GM19035 (cell line): ENCODE data around the gene UBE4A.

Experiments
- ATAC-seq: cut with Tn5 transposase; IDR thresholded peaks from one replicate; pipeline ENCODE4 v1.9.1; 2021; ENCODE audit not compliant: unreplicated experiment

Gene UBE4A

DNA sequence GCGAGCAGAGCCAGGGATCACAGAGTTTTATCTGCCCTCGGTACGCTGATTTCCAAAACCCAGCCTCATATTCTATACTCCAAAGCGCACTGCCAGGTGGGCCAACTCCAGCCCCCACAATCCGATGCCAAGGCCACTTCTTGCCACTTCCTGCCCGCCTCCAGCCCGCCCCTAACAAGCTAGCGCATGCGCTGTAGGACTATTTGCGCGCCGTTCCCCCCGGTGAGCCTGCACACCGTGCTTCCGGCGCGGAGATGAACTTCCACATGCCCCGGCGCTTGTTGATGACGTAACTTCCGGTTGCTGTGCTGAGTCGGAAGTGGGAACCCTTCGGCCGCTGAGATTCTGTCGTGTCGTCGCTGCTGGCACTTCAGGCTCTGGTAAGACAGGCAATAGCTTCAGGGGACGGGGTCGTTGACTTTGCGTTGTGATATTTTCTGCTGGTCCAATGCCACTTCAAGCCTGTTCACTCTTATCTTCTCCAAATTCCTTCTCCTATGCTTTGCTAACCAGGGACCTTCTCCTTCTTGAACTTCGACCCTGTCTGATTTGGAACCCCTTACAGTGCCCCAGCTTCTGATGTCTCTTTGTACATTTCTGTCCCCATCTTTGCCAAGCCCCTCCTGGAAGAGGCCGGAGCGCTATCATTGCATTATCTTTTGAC is at the start of gene UBE4A:
Gene UBE4A, plus strand, starts transcription at position 306 of the 664 bp plus-strand sequence. CDS start 5,481 bp downstream, outside the sequence.
- ATAC-seq, result peak; percentile 90

DNA sequence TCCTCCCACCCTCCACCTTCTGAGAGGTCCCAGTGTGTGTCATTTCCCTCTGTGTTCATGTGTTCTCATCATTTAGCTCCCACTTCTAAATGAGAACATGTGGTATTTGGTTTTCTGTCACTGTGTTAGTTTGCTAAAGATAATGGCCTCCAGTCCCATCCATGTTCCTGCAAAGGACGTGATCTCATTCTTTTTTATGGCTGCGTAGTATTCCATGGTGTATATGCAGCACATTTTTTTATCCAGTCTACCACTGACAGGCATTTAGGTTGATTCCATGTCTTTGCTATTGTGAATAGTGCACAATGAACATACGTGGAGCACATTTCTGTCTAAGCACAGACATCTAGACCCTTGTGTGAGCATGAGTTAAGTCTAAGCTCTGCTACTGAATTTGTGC is 49.1 kb upstream of the UBE4A start:
- no peak for ATAC-seq

GRCh38 chr11:118310781-118311485 is 48.5 kb upstream of the UBE4A start:
- no peak for ATAC-seq

GRCh38 chr11:118311518-118311917 is 47.9 kb upstream of the UBE4A start:
- ATAC-seq, result no peak

- ATAC-seq, result no peak
These were observed 47.1 kb upstream of the UBE4A start for GRCh38 chr11:118312328-118312727.

DNA sequence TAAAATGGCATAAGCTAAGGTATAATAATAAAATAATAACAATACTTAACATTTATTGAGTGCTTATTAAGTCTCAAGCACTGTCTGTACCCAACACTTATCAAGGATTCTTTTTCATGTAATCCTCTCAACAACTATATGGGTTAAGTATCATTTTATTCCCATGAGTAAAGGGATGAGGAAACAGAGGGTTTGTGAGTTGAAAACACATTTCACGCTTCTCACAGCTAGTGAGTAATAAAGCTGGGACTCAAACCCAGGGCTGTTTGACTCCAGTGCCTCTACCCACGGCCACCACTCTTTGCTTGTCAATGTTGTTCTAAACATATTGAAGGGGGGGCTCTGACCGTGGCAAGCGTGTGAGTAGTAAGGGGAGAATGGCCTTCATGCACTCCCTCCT is 46.2 kb upstream of the UBE4A start:
- no peak for ATAC-seq

- no peak for ATAC-seq
These were observed 44.4 kb upstream of the UBE4A start for GRCh38 chr11:118314988-118315411.

- no peak for ATAC-seq
These were observed 41.3 kb upstream of the UBE4A start for GRCh38 chr11:118318124-118318523.

DNA sequence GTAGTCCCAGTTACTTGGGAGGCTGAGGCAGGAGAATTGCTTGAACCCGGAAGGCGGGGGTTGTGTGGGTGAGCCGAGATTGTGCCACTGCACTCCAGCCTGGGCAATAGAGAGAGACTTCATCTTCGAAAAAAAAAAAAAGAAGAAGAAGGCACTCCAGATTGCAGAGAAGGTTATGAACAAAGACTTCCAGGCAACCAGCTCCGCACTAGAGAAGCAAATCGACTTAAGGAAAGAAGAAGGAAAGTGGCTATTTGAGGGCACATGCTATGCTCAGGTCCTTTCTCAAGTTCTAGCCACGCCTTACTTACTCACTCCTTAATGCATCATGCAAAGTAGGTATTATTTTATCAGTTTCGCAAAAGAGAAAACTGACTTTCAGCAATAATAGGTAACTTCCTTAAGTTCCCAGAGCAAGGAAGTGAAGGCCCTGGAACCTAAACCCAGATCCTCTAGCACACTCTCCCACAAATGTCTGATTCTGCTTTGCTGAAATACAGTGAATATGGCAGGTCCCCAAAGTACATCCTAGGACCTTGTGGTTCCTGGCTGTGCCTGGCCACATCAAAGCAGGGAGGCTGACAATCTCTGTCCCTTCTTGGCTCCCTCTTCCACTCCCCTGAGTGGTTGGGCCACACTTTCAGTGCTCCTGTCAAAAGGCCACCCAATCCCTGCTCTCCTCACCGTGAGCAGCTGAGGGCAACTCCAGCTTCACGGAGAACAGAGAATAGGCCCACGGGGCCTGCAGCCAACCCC is 40.6 kb upstream of the UBE4A start:
- ATAC-seq, result no peak

GRCh38 chr11:118319337-118319707 is 40.1 kb upstream of the UBE4A start:
- no peak for ATAC-seq

DNA sequence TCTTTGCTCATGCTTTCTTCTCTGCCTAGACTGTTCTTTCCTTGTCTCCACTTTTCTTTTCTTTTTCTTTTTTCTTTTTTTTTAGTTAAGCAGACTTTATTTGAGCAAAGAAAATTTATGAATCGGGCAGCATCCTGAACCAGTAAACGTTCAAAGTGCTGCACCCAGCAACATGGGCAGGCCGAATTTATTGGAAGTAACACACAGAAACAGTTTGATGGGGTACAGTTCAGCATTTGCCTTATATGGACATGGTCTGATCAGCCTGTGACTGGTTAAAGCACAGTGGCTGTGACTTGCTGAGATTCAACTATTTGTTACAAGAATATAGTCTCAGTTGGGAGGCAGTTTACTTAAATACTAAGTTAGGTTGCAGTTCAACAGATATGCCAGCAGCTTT is 38.9 kb upstream of the UBE4A start:
- no peak for ATAC-seq

GRCh38 chr11:118321386-118322082 is 37.9 kb upstream of the UBE4A start:
- no peak for ATAC-seq

DNA sequence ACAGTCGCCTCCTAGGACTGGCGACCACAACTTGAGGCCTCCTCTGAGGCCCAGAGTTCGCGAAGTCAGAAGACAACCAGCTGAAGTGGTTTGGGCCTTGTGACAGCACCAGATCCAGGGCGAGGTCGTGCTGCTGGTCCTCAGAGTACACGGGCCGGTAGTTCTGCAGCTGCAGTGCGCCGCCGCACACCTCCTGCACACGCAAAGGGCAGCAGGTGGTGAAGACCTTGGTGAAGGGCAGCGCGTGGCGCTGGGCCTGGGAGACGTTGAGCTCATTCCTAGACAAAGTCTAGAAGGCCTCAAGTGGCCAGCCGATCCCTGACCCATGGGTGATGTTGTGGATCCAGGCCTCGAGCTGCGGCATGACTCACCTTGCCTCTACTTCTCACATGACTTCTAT is 36.7 kb upstream of the UBE4A start:
- ATAC-seq, result no peak

DNA sequence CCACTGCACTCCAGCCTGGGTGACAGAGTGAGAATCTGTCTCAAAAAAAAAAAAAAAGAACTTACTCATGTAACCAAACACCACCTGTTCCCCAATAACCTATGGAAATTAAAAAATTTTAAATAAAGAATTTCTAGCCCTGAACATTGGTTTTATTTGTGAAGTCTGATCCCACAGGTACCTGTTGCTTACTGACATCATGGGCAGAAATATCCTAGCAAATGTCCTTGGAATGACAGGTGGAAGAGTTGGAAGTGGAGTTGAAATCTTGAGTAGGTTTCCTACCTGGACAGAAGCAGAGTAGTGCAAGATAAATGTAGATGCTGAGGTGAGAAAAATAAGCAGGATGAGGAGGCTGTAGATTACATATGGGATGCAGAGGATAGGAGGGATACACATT is 34.1 kb upstream of the UBE4A start:
- no peak for ATAC-seq

DNA sequence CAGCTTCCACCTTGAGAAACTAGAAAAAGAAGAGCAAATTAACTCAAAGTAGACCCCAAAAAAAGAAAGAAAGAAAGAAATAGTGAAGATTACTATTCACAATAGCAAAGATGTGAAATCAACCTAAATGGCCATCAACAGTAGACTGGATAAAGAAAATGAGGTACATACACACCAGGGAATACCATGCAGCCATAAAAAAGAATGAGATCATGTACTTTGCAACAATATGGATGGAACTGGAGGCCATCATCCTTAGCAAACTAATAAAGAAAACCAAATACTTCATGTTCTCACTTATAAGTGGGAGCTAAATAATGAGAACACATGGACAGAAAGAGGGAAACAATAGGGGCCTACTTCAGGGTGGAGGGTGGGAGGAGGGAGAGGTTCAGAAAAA is 30.7 kb upstream of the UBE4A start:
- no peak for ATAC-seq

- no peak for ATAC-seq
These were observed 24.7 kb upstream of the UBE4A start for GRCh38 chr11:118334745-118335144.

GRCh38 chr11:118338637-118339061 is 20.8 kb upstream of the UBE4A start:
- peak; percentile 47 for ATAC-seq

- no peak for ATAC-seq
These were observed 20.0 kb upstream of the UBE4A start for GRCh38 chr11:118339281-118339961.

DNA sequence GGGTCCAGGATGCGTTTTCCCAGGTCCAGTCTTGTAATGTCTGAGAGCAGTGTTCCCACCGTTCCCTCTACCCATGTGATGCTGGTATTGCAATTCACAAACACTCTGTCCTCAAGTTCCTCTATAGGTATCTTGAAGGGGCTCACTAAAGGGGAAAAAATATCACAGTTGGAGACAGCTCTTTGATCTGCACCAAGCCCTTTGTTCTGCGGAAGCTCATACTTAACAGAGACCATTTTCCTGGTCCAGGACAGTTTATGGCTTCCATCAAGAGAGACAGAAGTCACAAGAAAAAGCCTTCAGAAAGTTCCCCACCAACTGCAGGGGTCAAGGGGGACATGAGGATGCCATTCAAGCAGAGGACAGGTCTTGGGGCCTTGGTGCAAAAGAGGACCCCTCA is 19.0 kb upstream of the UBE4A start:
- no peak for ATAC-seq

DNA sequence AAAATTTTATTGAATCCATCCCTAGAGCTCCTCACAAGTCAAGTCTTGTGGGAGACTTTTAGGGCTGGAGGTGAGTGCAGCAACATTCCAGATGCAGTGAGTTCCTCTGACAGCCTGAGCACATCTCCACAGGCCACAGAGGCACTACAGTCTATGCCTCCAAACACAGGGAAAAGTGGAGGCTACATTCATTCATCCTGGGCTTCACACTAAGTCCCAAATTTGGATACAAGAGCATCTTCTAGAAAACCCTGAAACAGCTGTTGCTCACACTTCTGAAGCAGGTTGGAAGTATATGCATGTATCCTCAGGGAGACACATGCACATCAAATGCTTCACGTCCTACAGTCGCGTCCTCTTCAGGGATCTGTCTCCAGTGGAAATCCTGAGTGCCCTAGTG is 18.1 kb upstream of the UBE4A start:
- no peak for ATAC-seq
